Tibial artery (tissue), 4 donors: ENCODE measurements around the gene DMWD.

Source experiments
- DNase-seq, 2 donors: peaks; one replicate each; pipeline ENCODE4 v3.0.0-alpha.2; 2019
- H3K27ac ChIP-seq, 2 donors: fragments of 200-600 bp; sonication (generic) in 1 of 2; 1 replicate in 1 of 2; 2 replicates in 1 of 2; pipeline ENCODE4 v1.5.1; 2018 to 2019; ENCODE audit warnings: mild to moderate bottlenecking in 1 of 2
- H3K27me3 ChIP-seq, 2 donors: fragments of 200-600 bp; sonication (generic) in 1 of 2; one replicate each; pipeline versions ENCODE4 v1.5.1 to v1.6.0; 2016 to 2019
- H3K36me3 ChIP-seq, 3 donors: fragments of 200-600 bp; sonication (generic) in 2 of 3; one replicate each; pipeline ENCODE4 v1.5.1; 2016 to 2019; ENCODE audit warnings: mild to moderate bottlenecking in 2 of 3
- H3K4me1 ChIP-seq, 4 donors: fragments of 200-600 bp; sonication (generic) in 2 of 4; 1 replicate in 3 of 4; 2 replicates in 1 of 4; pipeline ENCODE4 v1.5.1; 2016 to 2019
- H3K4me3 ChIP-seq, 2 donors: fragments of 200-600 bp; sonication (generic) in 1 of 2; 1 replicate in 1 of 2; 2 replicates in 1 of 2; pipeline ENCODE4 v1.5.1; 2018 to 2019; ENCODE audit warnings: mild to moderate bottlenecking in 2 of 2
- H3K9me3 ChIP-seq, 3 donors: fragments of 200-600 bp; sonication (generic) in 1 of 3; one replicate each; pipeline ENCODE4 v1.5.1; 2016 to 2019
- CTCF ChIP-seq, 2 experiments: fragments of 200-600 bp in 1 of 2; fragments of 450-650 bp in 1 of 2; IDR thresholded peaks; one replicate each; pipeline ENCODE4 v1.5.1; 2017 to 2019; ENCODE audit warnings: antibody characterized with exemption in 2 of 2, mild to moderate bottlenecking in 1 of 2, moderate library complexity in 1 of 2
- intact Hi-C: fragments of 100-400 bp; cut with DNase I; formaldehyde crosslinking; loops from one replicate; pipeline ENCODE4 v1.15.0; 2023; ENCODE audit warnings: low total_unique reads

The DMWD gene

GRCh38 chr19:45767881-45768654 is 24.6 kb downstream of the DMWD start:
- H3K4me3 ChIP-seq: peak overlapping the region; percentile 88 to 93
- peaks cover 7 to 33% (median 8%) of the 10 kb centered on the region in 3 donors for H3K36me3 ChIP-seq
- DNase-seq: peak; percentile 73 to 88
- H3K27ac ChIP-seq: peak overlapping the region; percentile 98 to 99
- no peaks in the 10 kb centered on the region for H3K27me3 ChIP-seq
- no peaks in the 10 kb centered on the region for H3K9me3 ChIP-seq
- no peak for TF ChIP-seq CTCF (IDR thresholded peaks at IDR 0.05)
- intact Hi-C loops: loop anchor here (10.0 kb wide), 1 partner anchor 53 kb away; no protein-coding TSS in a partner anchor
- peaks cover 0 to 53% (median 45%) of the 10 kb centered on the region in 4 donors for H3K4me1 ChIP-seq

- Histone ChIP-seq H3K27ac (peak overlapping the region; percentile 98 to 99), H3K9me3 (no peaks in the 10 kb centered on the region), H3K4me3 (peak overlapping the region; percentile 88 to 93), H3K27me3 (no peaks in the 10 kb centered on the region), H3K36me3 (peaks cover 2 to 27% (median 7%) of the 10 kb centered on the region in 3 donors), H3K4me1 (peaks cover 0 to 53% (median 45%) of the 10 kb centered on the region in 4 donors)
- TF ChIP-seq CTCF (IDR thresholded peaks at IDR 0.05): no peak
- intact Hi-C loops: loop anchor here (10.0 kb wide), 1 partner anchor 53 kb away; no protein-coding TSS in a partner anchor
- DNase-seq: peak; percentile 89 to 95
These were observed 25.2 kb downstream of the DMWD start for GRCh38 chr19:45767410-45767880.

GRCh38 chr19:45766869-45767346 is 25.7 kb downstream of the DMWD start:
- peaks cover 0 to 53% (median 45%) of the 10 kb centered on the region in 4 donors for H3K4me1 ChIP-seq
- no peak for DNase-seq
- peak overlapping the region; percentile 98 to 99 for H3K27ac ChIP-seq
- no peak for TF ChIP-seq CTCF (IDR thresholded peaks at IDR 0.05)
- intact Hi-C loops: loop anchor here (10.0 kb wide), 1 partner anchor 52 kb away; no protein-coding TSS in a partner anchor
- peak overlapping the region; percentile 88 to 93 for H3K4me3 ChIP-seq
- peaks cover 0 to 22% (median 7%) of the 10 kb centered on the region in 3 donors for H3K36me3 ChIP-seq
- H3K9me3 ChIP-seq: no peaks in the 10 kb centered on the region
- no peaks in the 10 kb centered on the region for H3K27me3 ChIP-seq

GRCh38 chr19:45766296-45766868 is 26.3 kb downstream of the DMWD start:
- Histone ChIP-seq H3K36me3 (peaks cover 0 to 16% (median 2%) of the 10 kb centered on the region in 3 donors), H3K27ac (peak overlapping the region; percentile 98 to 99), H3K9me3 (no peaks in the 10 kb centered on the region), H3K27me3 (no peaks in the 10 kb centered on the region), H3K4me1 (peaks cover 0 to 49% (median 42%) of the 10 kb centered on the region in 4 donors), H3K4me3 (peak overlapping the region; percentile 88 to 93)
- intact Hi-C loops: loop anchor here (10.0 kb wide), 1 partner anchor 52 kb away; no protein-coding TSS in a partner anchor
- TF ChIP-seq CTCF (IDR thresholded peaks at IDR 0.05): no peak
- peak in 1 of 2 donors; percentile 77 for DNase-seq

- Histone ChIP-seq H3K4me1 (peaks cover 0 to 43% (median 36%) of the 10 kb centered on the region in 4 donors), H3K9me3 (no peaks in the 10 kb centered on the region), H3K27ac (peak overlapping the region; percentile 98 to 99), H3K4me3 (peak overlapping the region in 1 of 2 donors; percentile 93), H3K36me3 (peaks cover 0 to 15% (median 0%) of the 10 kb centered on the region in 3 donors), H3K27me3 (no peaks in the 10 kb centered on the region)
- DNase-seq: no peak
- intact Hi-C loops: loop anchor here (10.0 kb wide), 1 partner anchor 51 kb away; no protein-coding TSS in a partner anchor
- TF ChIP-seq CTCF (IDR thresholded peaks at IDR 0.05): no peak
These were observed 26.8 kb downstream of the DMWD start for GRCh38 chr19:45765702-45766295.
